OCI-M2 (cell line): ENCODE data around the gene MOSMO.
"Not testable (repeated sequence)": the region's sequence is repeated elsewhere in the genome, so short reads cannot be mapped to it uniquely, and the experiment has no call there.

Experiments
- DNase-seq: peaks from one replicate; lab custom pipeline; 2025; ENCODE audit not compliant: unreplicated experiment; lab: John Stamatoyannopoulos, UW

The MOSMO gene

DNA sequence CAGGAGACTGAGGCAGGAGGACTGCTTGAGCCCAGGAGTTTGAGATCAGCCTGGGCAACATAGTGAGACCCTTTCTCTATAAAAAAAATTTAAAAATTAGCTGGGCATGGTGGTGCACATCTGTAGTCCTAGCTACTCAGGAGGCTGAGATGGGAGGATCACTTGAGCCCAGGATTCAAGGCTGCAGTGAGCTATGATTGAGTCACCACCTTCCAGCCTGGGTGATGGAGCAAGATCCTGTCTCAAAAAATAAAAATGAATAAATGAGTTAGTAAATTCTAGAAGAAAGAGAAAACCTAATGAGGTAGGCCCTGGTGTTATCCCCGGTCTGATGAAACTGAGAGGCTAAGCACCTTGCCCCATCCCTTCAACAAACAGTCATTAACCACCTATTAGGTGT, 5.9 kb upstream of the MOSMO start:
- not testable (repeated sequence) for DNase-seq

DNA sequence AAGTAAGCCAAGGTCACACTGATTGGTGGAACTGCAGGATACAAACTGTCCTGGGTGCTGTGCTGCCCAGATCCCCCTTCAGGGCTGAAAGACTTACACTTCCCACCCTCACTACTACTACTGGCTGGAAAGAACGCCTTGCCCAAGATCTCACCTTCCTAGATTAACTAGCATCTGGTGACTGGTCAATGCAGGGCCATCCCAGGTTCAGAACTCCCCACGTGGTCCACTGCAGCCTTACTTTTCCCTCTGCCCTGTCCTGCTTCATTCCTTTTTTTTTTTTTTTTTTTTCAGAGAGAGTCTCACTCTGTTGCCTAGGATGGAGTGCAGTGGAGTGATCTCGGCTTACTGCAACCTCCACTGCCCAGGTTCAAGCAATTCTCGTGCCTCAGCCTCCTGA, 4.7 kb upstream of the MOSMO start:
- no peak for DNase-seq

DNA sequence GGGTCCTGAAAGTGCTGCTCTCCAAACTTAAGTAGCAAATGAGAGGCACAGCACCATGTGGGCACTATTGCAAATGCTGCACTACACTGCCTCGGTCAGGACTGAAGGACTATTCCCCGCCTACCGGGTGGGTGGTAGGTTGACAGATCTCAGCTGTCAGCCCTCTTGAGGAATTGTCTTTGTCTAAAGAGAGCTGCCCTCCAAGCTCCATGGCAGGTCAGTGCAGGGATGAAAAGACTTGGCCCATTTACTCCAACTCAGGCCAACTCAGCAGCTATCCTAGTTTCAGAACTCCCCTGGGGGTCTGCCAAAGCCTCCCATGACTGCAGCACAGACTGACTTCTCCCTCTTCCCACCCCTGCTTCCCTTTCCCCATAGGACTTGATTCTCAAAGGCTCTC, 3.6 kb upstream of the MOSMO start:
- DNase-seq = no peak

GRCh38 chr16:22005746-22006145, 2.2 kb upstream of the MOSMO start:
- no peak for DNase-seq

GRCh38 chr16:22006636-22007035, 1.3 kb upstream of the MOSMO start:
- DNase-seq = no peak

DNA sequence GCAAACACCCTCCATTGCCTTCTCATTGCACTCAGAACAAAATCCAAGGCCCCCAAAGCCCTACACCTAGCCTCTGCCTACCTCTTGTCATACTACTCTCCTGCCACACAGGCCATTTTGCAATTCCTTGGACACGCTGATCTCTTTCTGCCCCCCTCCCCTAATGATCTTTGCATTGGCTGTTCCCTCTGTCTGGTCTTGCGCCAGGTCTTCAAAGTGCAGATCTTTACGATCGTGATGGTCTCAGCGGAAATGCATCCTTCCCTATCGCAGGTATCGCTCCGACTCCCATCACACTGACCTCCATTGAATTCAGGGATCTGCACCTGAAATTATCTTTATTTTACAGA, 777 bp upstream of the MOSMO start:
- no peak for DNase-seq

DNA sequence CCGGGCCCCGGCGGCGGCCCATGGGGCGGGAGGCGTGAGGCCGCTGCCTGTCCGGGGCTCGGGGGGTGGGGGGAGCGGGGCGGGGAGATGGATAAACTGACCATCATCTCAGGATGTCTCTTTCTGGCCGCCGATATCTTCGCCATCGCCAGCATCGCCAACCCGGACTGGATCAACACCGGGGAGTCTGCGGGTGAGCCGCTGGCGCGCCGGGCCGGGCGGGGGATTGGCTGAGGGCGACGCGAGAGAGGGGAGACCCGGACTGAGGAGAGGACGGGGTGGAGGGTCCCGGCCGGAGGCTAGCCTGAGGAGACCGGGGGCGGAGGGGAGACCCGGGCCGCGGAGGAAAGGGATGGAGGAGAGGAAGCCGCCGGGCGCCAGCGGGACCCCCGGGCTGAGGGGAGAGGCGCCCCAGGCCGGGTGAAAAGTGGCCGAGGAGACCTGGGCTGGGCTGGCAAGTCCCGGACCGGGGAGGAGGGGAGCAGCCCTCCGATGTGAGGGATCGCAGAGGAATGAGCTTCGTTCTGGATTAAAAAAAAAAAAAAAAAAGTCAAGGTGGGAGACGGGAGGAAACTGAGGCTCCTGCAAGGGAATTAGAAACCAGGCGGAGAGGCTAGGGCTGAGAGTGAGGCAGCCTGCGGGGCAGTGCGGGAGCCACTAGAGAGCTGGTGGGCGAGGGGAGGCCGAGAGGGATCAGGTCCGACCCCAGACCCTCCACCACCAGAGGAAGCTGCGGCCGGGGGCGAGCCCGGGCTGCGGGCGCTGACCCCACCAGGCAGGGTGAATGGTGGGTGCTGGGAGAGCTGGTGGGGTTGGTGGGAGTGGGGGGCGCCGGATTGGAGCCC, 526 bp downstream of the MOSMO start:
- DNase-seq = no peak

- DNase-seq = no peak
Measured at GRCh38 chr16:22010902-22011301, 3.0 kb downstream of the MOSMO start.

DNA sequence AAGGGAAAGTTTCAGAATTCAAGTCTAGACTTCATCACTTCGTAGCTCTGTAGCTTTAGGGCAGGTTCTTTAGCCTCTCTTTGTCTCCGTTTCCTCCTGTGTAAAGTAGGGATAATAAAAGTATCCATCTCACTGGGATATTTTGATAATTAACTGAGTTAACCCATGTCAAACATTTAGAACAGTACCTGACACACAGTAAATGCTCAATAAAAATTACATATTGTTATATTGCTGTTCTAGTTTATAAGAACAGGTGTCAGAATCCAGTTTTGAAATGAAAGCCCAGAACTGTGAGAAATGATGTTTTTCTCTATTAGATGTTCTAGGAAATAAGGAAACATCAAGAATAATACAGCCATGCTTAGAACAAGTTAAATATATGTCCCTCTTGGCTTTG, 4.3 kb downstream of the MOSMO start:
- DNase-seq = no peak

DNA sequence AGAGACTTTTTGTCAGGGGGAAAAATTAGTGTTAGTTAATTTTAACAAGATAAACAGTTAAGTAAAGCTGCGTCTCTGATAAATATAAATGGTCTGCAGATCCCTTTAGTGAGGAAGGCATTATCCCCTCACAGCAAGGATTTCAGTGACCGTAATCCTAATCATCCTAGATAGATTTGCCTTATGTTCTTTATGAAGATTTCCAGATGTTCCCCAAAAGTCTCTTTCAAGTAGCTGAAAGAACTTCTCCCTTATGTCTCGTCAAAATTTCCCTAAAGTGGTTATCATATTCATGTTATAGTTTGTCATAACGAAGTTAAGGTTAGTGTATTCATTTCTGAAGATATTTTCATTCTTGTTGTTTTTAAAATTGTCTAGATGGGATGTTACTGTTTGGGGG, 5.6 kb downstream of the MOSMO start:
- no peak for DNase-seq

- no peak for DNase-seq
Measured at GRCh38 chr16:22014271-22014873, 6.5 kb downstream of the MOSMO start.

DNA sequence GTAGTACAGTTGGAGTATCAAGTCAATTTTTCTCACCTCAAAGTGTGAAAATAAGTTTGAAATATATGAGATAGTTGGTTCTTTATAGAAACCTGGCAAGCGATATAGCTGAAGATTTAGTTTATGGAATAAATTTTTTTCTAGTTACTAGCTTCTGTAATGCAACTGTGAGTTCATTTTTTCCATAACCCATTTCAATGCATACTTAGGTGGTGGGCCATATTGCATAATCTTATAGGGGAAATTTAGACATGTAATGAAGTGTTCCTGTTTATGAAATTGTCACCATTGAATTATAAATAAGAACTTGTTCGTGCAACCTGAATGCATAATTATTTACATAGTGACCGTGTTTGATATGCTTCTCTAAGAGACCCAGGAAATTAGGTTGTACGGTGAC, 9.0 kb downstream of the MOSMO start:
- DNase-seq = no peak

- no peak for DNase-seq
Measured at GRCh38 chr16:22018559-22018958, 10.6 kb downstream of the MOSMO start.

DNA sequence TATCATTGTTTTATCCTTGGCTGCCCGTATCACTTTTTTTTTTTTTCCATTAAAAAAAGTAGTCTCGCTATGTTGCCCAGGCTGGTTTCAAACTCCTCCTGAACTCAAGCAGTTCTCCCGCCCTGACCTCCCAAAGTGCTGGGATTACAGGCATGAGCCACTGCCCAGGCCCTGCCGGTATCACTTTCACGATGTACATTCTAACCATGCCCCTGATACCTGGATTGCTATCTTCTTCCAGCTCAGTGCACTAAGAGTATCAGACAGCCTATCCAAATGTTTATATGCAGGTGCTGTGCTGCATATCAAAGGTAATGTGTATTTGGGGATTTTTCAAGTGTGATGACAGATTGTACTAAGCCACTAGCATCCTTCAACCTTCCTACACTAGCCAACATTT, 14.2 kb downstream of the MOSMO start:
- no peak for DNase-seq

DNA sequence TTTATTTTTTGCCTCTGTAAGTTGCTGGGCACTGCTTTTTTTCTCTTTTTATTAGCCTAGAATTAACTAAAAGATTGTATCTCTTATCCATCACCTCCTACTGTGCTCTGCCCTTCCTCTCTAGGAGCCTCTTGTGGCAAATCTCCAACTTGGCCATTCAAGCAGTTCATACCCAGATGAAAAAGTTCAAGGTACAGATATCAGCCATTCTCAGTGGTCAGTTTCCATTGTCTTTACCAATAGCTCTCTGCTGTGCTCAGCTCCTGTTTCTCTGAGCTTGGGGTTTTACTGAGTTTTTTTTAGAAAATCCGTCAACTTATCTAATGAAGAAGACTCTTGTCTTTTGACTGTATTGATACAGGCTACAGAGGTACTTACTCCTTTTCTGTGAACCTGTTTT, 15.6 kb downstream of the MOSMO start:
- DNase-seq = no peak

DNA sequence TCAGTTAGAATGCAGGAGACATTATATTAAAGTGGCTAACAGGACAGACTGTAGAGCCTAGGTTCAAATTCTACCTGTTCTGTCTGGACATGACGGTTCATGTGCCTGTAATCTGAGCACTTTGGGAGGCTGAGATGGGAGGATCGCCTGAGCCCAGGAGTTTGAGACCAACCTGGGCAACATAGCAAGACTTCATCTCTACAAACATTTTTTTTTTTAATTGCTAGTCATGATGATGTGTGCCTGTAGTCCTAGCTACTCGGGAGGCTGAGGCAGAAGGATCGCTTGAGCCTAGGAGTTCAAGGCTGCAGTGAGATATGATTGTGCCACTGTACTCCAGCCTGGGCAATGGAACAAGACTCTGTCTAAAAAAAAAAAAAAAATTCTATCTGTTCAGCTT, 16.9 kb downstream of the MOSMO start:
- DNase-seq = not testable (repeated sequence)

DNA sequence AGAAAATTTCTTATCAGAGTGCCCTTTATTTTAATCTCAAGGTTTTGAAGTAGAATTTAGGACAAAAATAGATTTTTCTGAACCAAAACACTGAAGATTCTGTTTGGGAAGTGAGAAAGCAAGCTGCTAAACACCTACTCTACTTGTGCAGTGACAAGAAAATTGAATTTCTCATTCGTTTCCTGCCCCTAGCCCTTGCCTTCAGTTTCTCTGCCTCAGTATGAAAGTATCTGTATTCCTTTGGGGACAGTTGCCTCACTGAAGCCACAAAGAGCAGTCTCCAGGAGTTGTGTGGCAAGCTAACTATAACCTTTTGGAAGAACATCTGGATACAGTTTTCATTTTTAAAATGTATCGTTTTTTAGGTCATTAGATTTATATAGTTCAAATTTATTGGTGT, 19.7 kb downstream of the MOSMO start:
- no peak for DNase-seq

GRCh38 chr16:22029632-22030031, 21.7 kb downstream of the MOSMO start:
- no peak for DNase-seq

DNA sequence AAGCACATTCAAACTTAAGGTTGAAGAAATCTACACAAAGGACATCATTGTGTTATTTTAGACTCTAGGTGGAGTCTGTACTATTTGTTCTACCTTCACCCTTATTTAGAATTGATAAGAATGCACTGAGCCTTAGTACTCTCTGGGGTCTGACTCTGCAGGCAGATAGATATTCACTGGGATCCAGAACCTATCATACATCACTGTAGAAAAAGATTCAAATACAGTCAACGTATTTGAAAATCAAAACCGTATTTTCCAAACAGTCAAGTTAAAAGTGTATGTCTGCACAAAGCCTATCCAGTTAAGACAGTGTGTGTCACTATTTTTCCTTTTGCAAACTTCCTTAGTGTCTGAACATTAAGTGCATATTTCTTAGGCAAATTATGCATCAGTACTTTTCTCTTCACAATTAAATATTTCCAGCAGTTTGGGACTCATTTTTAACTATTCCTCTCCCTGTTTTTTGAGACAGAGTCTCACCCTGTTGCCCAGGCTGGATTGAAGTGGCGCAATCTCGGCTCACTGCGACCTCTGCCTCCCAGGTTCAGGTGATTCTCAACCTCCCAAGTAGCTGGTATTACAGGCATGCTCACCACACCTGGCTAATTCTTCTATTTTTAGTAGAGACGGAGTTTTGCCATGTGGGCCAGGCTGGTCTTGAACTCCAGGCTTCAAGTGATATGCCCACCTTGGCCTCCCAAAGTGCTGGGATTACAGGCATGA, 22.3 kb downstream of the MOSMO start:
- DNase-seq = no peak

DNA sequence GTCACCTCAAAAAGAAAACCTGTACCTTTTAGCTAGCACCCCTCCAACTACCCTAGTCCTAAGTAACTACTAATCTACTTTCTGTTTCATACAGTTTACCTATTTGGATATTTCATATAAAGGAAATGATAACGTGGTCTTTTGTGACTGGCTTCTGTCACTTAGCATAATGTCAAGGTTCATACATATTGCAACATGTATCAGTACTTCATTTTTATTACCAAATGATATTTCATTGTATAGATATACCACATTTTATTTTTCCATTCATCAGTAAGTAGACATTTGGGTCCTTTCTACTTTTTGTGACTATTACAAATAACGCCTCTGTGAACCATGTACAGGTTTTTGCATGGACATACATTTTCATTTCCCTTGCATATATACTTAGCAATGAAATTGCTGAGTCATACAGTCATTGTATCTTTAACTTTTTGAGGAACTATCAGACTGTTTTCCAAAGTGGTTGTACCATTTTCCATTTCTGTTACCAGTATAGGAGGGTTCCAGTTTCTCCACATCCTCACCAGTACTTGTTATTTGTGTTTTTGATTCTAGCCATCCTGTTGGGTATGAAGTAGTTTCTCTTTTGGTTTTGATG, 23.7 kb downstream of the MOSMO start:
- DNase-seq = no peak

DNA sequence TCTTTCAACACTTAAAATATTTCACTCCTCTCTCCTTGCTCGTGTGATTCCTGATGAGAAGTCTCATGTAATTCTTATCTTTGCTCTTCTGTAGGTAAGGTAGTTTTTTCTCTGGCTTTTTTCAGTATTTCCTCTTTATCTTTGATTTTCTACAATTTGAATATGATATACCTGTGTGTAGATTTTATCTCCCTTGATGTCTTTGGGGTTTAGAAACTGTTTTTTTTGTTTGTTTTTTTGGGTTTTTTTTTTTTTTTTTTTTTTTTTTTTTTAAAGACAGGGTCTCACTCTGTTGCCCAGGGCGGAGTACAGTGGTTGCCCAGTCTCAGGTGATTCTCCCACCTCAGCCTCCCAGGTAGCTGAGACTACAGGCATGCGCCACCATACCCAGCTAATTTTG, 26.6 kb downstream of the MOSMO start:
- DNase-seq = no peak

- DNase-seq = no peak
Measured at GRCh38 chr16:22035153-22035552, 27.2 kb downstream of the MOSMO start.
